GM19395 (cell line): ENCODE data around the gene CCSER2.
A peak's percentile ranks its signal among the peaks of the same experiment; 100 is the strongest.

Experiments
- ATAC-seq: cut with Tn5 transposase; IDR thresholded peaks from one replicate; pipeline ENCODE4 v1.9.1; 2021; ENCODE audit warnings: mild to moderate bottlenecking, moderate library complexity; ENCODE audit not compliant: unreplicated experiment

The CCSER2 gene

DNA sequence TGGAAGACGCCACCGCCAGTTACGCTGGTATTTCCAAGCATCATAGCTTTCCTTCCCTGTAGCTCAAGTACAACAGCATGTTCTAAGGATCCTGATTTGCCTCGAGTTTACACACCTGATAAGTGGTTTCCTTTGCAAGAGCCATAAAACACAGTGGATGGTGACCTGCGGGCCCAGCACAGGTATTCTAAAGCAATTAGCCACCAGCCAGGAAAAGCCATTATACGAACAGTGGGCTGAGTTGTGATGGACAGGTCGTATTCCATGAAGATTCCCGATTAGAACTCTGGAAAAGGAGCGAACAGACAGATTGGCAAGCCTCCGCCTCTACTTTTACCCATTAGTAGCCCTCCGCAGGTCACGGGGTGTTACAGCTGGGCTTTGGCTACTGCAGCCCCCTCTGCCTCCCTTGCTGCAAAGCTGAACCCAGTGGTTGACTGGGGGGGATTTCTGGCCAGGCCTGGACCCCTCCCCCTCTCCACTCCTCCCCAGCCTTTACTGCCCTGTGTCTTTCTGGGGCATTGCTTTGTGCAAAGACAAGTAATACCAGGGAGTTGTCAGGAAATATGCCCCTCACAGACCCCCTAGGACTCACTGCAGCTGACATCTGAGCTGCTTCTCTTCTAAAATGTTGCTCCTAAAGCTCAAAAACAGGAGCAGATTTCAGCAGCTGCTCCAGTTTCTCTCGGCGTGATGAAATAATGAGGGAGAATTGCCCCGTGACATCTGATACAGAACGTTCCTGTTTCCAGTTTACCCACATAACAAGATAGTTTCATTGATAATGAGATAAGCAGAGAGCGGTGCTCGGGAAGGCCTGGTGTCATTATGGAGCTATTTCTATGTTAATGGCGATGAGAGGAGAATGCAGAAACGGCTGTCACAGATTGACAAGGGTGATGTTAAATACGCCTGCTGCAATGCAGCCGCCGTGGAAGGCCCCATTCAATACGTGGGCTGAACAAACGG lies 214.4 kb downstream of the CCSER2 start:
- ATAC-seq: no peak

DNA sequence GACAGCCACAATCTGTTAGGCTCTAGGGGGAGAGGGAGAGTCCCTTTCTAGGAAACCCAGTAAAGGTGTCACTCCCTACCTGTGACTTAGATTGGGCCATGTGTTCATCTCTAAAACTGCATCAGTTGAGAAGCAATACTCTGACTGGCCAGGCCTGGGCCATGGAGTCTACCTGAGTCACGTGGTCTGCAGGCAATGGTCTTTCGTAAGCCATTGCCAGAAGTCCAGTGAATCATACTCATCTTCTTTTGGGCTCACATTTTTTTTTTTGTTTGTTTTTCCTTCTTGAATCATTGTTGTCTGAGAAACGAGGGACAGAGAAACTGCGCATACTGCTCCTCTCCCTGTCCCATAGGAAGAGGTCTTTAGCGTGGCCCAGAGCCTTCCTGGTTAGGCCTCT lies 215.6 kb downstream of the CCSER2 start:
- ATAC-seq: no peak

DNA sequence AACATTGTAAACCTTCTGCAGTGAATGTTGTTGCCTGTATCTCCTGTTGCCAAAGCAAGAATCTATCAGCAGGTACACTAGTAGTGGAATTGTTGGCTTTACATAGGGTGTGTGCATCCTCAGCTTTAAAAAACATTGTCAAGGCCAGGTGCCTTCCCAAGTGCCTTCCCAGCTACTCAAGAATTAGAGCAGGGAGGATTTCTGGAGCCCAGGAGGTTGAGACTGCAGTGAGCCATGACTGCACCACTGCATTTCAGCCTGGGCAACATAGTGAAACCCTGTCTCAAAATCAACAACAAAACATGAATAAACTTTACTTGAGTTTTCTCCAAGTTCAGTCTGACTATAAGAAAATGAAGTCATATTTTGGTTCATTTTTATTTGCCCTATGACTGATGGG lies 217.3 kb downstream of the CCSER2 start:
- ATAC-seq: no peak

- ATAC-seq: no peak
Measured at GRCh38 chr10:84546609-84547008, 218.2 kb downstream of the CCSER2 start.

DNA sequence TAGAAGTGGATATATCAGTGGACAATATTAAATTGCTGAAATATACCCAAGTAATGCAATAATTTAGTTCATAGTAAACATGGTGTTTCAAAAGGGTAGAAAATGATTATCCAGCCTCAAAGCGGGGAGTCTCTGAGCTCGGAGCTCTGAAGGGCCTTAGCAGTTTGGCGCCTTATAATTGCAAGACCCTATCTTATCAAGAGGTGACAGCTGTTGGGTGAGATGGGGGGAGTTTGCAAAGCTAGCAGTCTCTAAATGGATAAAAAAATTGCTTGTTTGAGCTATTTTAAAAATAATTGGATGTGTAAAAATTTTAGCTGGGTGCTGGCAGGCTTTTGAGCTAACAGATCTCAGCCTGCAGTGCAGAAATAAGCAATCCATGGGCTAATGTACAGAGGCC lies 219.2 kb downstream of the CCSER2 start:
- ATAC-seq: no peak

DNA sequence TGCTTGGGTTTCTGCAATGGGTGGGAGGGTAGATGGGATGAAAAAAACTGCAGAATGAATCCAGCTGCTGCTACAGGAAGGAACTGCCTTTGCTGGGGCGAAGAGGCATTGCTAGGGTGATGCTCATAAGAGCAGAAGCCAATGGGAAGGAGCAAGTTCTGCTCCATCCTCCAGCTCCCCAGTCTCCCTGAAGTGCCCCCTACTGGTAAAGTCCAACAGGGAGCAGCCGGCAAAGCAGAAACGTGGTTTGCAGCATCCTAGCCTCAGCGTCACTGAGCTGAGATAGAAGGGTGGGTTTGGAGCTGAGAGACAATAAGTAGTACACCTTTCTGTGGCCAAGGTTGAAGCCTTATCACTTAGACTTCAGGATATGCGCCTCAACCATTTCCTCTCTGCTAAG lies 220.5 kb downstream of the CCSER2 start:
- no peak for ATAC-seq

DNA sequence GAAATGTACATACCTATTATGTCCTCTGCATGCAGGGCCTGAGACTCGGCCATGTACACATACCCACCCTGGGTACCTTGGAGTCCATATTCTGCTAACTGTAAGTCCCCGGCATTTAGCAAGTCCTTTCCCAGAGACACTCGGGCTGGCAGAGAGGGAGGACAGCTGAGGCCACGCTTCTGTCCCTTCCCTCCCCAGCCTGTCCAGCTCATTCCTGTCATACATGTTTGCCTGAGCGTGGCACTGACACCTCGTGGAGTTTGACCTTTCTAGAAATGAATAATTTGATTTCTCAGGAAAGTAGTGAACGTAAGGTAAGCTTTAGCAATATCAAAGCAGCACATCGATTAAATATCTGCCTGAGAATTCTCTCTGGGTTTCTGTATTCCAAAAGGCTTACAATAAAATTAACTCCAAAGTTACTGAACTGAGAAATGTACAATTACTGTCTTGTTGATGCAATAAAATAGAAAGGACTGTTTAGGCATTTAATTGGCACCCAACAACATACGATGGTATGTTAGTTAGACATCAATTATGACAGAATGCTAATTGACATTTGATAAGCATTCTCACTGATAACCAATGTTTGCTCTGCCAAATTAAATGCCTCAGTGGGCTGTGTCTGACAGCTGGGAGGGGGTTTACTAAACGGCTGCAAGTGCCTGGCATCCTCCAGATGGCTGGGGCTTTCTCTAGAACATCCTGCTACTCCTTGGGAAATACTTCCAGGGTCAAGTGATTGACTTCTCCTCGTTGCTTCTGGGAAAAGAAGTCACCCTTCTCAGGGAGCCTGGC lies 221.2 kb downstream of the CCSER2 start:
- ATAC-seq: no peak

DNA sequence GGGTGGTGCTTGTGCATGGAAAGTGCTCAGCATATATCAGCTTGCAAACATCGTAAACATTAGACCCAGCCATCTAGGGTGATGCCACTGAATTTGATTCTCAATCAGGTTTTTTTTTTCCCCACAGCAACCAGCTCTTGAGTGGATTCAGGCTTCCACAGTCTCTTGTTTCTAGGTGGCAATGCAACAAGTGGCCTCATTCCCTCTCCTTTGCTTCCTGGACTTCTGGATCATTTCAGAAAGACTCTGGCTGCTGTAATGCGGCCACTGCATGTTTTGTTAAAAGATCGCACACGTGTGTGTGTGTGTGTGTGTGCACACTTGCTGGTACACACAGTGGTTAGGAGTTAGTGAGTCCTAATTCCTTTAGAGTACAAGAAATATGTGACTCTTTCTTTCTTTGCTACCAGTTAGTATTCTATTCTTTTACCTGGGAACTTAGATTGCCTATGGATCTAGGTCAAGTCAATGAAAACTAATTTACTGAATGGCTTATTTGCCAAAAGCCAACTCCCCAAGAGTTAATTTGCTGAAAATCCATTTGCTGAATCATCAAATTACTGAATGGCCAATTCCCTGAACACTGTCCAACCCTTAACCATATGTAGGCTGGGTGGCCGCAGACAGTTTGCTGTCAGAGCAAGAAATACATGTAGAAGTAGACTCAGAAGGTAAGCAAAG lies 222.5 kb downstream of the CCSER2 start:
- ATAC-seq: no peak

- ATAC-seq: peak; percentile 64
Measured at GRCh38 chr10:84551437-84552120, 223.2 kb downstream of the CCSER2 start.

- ATAC-seq: no peak
Measured at GRCh38 chr10:84552478-84552877, 224.1 kb downstream of the CCSER2 start.

DNA sequence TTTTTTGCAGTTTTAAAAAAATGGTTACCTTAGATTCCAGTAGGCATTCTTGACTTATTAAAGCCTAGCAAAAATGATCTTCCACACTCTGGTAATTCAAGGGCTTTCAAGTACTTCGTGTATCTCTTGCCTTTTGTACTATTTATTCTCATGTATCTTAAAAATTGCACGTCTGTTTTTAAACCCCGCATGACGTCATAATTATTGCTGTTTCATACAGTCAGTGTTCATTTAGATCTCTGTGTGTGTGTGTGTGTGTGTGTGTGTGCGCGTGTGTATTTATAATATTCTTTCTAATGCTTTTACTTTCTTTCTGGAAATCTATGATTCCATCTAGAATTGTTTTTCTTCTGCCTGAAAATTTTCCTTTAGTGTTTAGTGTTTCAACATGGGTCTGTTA lies 234.2 kb downstream of the CCSER2 start:
- no peak for ATAC-seq

GRCh38 chr10:84563355-84563754 lies 235.0 kb downstream of the CCSER2 start:
- peak; percentile 78 for ATAC-seq

DNA sequence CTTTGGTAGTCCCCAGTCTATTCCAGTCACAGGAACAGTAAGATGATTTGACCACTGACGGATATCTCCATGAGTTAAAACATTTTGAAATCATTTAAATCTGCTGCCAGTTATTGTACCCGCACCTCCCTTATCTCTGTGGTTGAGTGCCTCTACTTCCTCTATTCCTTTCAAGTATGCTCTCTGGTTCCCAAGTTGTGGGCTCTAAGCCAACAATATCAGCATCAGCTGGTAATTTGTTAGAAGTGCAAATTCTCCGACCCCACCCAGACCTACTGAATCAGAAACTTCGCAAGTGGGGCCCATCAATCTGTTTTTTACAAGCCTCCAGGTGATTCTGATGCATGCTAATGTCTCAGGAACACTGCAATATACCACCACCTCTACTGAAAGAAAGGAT lies 235.5 kb downstream of the CCSER2 start:
- ATAC-seq: peak; percentile 65

DNA sequence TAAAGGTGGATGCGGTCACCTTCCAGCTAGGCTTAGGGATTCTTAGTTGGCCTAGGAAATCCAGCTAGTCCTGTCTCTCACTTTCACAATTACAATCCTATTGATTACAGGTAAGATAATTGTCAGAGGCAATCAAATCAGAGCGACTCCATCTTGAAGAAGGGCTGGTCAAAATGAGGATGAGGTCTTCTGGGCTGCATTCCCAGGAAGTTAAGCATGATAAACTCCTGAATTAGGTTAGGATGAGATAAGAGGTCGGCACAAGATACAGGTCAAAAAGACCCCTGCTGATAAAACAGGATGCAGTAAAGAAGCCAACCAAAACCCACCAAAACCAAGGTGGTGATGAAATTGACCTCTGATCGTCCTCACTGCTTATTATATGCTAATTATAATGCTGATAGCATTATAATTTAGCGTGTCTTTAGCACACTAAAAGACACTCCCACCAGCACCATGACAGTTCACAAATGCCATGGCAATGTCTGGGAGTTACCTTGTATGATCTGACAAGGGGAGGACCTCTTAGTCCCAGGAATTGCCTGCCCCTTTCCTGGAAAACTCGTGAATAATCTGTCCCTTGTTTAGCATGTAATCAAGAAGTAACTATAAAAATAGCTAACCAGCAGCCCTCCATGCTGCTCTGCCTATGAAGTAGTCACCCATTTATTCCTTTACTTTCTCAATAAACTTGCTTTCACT lies 237.6 kb downstream of the CCSER2 start:
- ATAC-seq: no peak

- ATAC-seq: no peak
Measured at GRCh38 chr10:84567133-84567532, 238.7 kb downstream of the CCSER2 start.
